Skeletal muscle satellite cell (primary cell): Measurements from ENCODE around the gene MAN2A1.

ENCODE experiments used
- H3K27me3 ChIP-seq: 2 replicates; pipeline ENCODE4 v1.7.0; 2013; ENCODE audit warnings: low read length; ENCODE audit not compliant: control insufficient read depth, insufficient read depth
- H3K36me3 ChIP-seq: 2 replicates; pipeline ENCODE4 v1.7.0; 2013; ENCODE audit warnings: mild to moderate bottlenecking, control low read depth, low read length; ENCODE audit not compliant: insufficient read depth
- H3K4me1 ChIP-seq: 2 replicates; pipeline ENCODE4 v1.7.0; 2013; ENCODE audit warnings: low read length; ENCODE audit not compliant: control insufficient read depth, insufficient read depth
- H3K4me2 ChIP-seq: 2 replicates; pipeline ENCODE4 v1.7.0; 2013; ENCODE audit warnings: mild to moderate bottlenecking, low read length
- H3K4me3 ChIP-seq: 2 replicates; pipeline ENCODE4 v1.7.0; 2013; ENCODE audit warnings: low read length
- H3K9ac ChIP-seq: 2 replicates; pipeline ENCODE4 v1.7.0; 2013; ENCODE audit warnings: mild to moderate bottlenecking, low read depth, low read length, moderate library complexity
- H3K9me3 ChIP-seq: replicated peaks from 2 replicates; pipeline ENCODE4 v1.7.0; 2013; ENCODE audit warnings: mild to moderate bottlenecking, control low read depth, low read length

Gene MAN2A1

DNA sequence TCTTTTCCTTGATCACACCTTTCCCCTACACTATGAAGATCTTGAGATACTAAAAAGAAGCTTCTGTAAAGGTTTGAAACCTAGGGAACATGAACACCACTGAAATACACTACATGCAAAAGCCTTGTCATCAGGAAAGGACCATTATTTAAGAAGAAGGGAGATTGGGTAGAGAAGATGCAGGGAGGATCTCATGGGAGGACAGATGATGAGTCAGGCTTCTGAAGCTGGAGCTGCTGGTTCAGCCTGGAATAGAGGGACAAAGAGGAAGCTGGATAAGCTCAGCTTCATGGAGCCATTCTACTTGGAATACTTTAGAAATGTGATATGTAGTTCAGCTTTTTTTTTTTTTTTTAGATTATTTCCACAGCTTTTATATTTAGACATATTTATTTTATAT, 169.8 kb downstream of the MAN2A1 start:
- Histone ChIP-seq H3K9me3 (no peaks in the 10 kb centered on the region), H3K4me3 (no peak overlapping the region), H3K36me3 (peaks cover 46% of the 10 kb centered on the region), H3K4me1 (peaks cover 11% of the 10 kb centered on the region), H3K9ac (no peak overlapping the region), H3K4me2 (no peak overlapping the region), H3K27me3 (no peaks in the 10 kb centered on the region)

DNA sequence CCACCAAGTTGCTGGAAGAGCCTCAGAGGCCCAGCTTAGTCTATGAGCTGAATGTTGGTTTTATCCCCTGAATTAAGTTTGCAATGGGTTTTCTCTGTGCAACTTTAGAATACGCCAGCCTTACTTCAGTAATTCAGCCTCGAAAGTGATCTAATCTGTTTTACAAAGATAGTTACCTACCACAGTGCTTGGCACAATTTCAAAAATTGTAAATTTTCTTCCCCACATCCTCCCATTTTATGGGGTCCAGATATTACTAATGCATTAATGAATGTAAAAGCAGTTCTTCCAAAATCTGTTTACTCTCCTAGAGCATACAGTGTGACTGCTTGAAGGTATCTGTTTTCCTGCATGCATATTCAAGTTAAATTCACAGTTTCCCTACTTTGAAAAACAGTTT, 172.6 kb downstream of the MAN2A1 start:
- H3K36me3 ChIP-seq: peaks cover 40% of the 10 kb centered on the region
- H3K4me1 ChIP-seq: peaks cover 29% of the 10 kb centered on the region
- H3K4me2 ChIP-seq: no peak overlapping the region
- H3K4me3 ChIP-seq: no peak overlapping the region
- H3K27me3 ChIP-seq: no peaks in the 10 kb centered on the region
- H3K9me3 ChIP-seq: no peaks in the 10 kb centered on the region
- H3K9ac ChIP-seq: no peak overlapping the region

DNA sequence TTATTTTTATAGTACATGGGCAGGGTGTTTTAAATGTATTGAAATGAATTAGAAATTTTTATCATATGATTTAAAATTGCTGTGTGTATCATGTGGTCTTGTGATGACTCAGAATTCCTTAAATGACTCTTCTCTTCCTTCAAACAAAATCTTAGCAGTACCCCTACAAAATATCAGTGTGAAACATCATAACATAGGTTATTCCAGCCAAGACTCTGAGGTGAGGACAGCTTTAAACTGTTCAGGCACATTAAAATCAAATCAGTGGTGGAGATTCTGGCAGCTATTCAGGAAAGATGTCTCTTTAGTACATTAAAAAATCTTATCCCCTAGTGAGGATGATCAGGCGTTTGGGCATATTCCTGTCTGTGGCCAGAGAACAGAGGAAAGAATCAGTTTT, 174.0 kb downstream of the MAN2A1 start:
- H3K36me3 ChIP-seq: peaks cover 28% of the 10 kb centered on the region

DNA sequence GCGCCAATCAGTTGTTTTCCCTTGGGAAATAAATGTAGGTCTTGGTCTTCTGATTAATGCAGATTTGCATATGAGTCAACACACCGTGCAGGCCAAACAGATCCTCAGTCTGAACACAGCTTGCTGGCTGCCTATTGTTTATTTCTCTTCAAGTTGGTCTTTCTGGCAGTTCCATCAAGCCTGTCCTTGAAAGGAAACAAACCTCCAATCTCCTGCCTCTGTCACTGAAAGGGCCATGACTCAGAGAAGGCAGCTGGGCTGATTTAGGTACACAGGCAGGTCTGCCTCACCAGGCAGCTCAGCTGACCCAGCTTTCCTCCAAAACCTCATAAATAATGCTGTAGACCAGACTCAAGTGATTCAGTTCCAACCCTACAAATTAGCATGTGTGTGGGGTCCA, 175.9 kb downstream of the MAN2A1 start:
- peak overlapping the region; percentile 31 for H3K4me2 ChIP-seq
- H3K4me1 ChIP-seq: peaks cover 41% of the 10 kb centered on the region
- peak overlapping the region; percentile 12 for H3K4me3 ChIP-seq
- H3K36me3 ChIP-seq: peaks cover 28% of the 10 kb centered on the region
- H3K9me3 ChIP-seq: no peaks in the 10 kb centered on the region
- H3K9ac ChIP-seq: no peak overlapping the region
- H3K27me3 ChIP-seq: no peaks in the 10 kb centered on the region

More for the DNA sequence above, 174.0 kb downstream of the MAN2A1 start:
- Histone ChIP-seq H3K4me3 (no peak overlapping the region), H3K27me3 (no peaks in the 10 kb centered on the region), H3K4me2 (no peak overlapping the region), H3K4me1 (peaks cover 33% of the 10 kb centered on the region), H3K9me3 (no peaks in the 10 kb centered on the region), H3K9ac (no peak overlapping the region)

DNA sequence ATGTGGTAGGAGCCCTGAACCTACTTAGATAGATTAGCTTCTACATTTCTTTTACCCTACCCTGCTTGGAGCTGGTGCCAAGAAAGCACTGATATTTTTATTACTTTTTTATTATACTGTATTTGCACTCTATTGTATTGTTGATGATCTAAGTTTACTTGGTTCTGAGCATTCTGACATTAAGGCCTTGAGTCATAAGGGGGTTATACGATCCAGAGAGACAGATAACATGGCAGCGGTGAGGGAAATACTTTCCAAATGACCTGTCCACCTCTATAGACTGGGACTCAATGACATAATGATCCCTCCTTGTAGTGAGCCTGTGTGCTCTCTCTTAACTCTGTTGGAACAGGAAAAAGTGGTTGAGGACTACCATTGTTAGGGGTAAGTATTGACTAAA, 176.3 kb downstream of the MAN2A1 start:
- Histone ChIP-seq H3K36me3 (peaks cover 26% of the 10 kb centered on the region), H3K9me3 (no peaks in the 10 kb centered on the region), H3K27me3 (no peaks in the 10 kb centered on the region), H3K9ac (no peak overlapping the region), H3K4me1 (peaks cover 41% of the 10 kb centered on the region), H3K4me3 (no peak overlapping the region), H3K4me2 (peak overlapping the region; percentile 31)

DNA sequence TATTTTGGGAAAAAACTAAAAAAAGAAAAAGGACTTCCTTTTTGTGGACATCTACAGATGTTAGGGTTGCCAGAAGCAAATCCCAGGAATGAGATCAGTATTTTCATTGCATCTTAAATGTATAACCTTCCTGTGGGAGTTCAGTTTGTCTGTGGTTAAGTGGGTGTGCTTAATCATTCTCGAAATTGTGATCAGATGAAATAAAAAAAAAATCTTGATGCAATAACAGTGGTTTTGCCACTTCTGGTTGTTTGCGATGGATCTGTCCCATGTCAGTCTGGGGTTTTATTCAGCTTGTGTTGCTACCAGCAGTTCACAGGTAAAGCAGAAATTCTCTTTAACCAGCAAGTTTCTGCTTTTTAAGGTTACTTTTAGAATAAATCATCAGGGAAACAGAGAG, 179.0 kb downstream of the MAN2A1 start:
- no peaks in the 10 kb centered on the region for H3K27me3 ChIP-seq
- H3K9me3 ChIP-seq: no peaks in the 10 kb centered on the region
- H3K9ac ChIP-seq: no peak overlapping the region
- no peak overlapping the region for H3K4me2 ChIP-seq
- H3K36me3 ChIP-seq: peaks cover 15% of the 10 kb centered on the region
- H3K4me1 ChIP-seq: peaks cover 35% of the 10 kb centered on the region
- no peak overlapping the region for H3K4me3 ChIP-seq

DNA sequence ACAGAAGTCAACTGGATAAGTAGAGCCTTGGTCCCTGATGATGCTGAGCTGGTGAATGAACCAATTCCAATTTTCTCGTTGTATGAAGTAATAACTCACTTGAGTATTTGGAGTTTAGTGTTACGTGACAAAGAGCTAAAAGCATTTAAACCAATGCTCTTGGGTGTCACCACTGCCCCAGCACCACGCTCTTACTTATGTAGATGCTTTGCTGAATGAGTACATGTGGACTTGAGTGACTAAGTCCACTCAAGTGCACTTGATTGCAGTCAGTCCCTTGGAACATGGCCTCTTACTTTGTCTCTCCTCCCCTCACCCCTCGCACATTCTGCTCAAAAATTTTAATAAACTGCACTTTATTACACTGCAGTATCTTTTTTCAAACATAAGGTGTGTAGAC, 184.0 kb downstream of the MAN2A1 start:
- H3K9ac ChIP-seq: no peak overlapping the region
- no peak overlapping the region for H3K4me3 ChIP-seq
- H3K4me1 ChIP-seq: peaks cover 22% of the 10 kb centered on the region
- H3K4me2 ChIP-seq: no peak overlapping the region
- no peaks in the 10 kb centered on the region for H3K36me3 ChIP-seq
- no peaks in the 10 kb centered on the region for H3K27me3 ChIP-seq
- no peaks in the 10 kb centered on the region for H3K9me3 ChIP-seq

DNA sequence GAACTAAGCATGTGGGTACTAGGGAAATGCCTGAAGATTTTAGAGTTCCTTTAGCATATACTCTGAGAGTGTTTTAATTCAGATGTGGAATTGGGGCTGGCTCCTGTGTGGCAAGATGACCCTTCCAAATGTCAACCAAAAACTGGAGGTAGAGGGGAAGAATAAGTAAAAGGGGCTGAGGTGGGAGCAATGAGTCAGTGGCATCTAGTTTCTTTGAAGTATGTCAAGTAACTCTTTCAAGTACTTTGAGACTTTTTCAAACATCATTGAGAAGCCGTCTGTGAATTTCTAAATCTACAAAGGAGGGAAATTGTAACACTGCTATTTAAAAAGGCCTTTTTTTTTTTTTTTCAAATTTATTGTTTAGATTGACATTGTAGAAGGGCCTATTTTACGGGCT, 184.4 kb downstream of the MAN2A1 start:
- no peaks in the 10 kb centered on the region for H3K9me3 ChIP-seq
- H3K4me1 ChIP-seq: peaks cover 18% of the 10 kb centered on the region
- H3K9ac ChIP-seq: no peak overlapping the region
- no peaks in the 10 kb centered on the region for H3K27me3 ChIP-seq
- no peak overlapping the region for H3K4me2 ChIP-seq
- H3K4me3 ChIP-seq: no peak overlapping the region
- no peaks in the 10 kb centered on the region for H3K36me3 ChIP-seq

DNA sequence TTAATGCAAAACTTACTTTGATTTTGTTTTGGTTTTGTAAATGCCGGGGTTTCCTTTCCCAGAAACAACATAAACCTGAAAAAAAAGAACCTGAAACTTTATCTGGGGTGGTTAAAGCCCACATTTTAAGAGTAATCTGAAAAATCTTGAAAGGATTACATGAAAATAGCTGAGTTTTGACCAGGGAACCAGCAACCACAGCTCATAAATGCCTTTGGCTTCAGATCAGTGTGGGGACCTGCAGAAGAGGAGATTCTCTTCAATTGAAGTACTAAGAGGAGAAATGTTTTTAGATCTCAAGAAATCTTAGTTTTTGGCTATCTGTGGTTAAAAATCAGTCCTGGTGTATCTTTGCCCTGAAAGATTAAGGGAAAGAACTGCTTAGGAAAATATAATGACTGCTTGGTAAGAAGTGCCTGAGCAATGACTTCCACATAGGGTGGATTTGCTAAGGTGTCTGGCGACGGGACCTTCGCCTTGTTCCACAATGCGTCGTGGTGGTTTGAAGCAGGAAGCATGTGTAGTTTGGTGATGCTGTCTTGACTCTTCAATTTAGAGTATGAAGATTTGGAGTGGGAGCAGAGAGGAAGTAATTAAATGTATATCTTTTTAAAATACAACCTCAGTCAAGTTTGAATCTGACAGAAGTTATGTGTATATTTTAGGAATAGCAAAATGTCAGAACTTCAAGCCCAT, 186.5 kb downstream of the MAN2A1 start:
- no peak overlapping the region for H3K4me3 ChIP-seq
- H3K4me1 ChIP-seq: peaks cover 14% of the 10 kb centered on the region
- H3K4me2 ChIP-seq: no peak overlapping the region
- no peaks in the 10 kb centered on the region for H3K9me3 ChIP-seq
- H3K9ac ChIP-seq: no peak overlapping the region
- H3K36me3 ChIP-seq: no peaks in the 10 kb centered on the region
- H3K27me3 ChIP-seq: no peaks in the 10 kb centered on the region

DNA sequence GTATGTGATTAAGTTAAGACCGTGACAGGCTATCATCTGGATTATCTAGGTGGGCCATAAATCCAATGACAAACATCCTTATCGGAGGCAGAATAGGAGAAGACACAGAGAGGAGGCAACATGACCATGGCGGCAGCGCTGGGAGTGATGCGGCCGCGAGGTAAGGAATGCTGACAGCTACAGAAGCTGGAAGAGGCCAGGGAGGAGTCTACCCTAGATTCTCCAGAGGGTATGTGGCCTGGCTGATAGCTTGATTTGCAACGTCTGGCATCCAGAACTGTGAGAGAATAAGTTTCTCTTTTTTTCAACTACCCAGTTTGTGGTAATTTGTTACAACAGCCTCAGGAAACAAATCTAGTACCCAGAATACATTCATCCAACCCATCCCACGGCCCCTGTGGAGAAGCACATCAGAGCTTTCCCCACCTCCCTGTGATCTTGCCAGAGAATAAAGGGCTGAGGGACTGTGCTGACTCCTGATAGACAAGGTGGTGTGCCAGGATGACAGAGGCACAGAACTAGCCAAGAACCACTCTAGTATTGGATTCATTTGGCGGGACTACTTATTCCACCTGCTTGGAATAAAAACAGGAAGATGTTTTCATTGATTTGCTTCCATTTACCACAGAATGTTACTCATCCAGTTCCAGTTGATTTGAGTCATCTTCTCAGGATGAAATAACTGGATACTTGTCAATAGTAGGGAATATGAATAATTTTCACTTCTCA, 187.4 kb downstream of the MAN2A1 start:
- H3K4me1 ChIP-seq: peaks cover 14% of the 10 kb centered on the region
- H3K36me3 ChIP-seq: no peaks in the 10 kb centered on the region
- no peaks in the 10 kb centered on the region for H3K27me3 ChIP-seq
- no peak overlapping the region for H3K4me3 ChIP-seq
- H3K4me2 ChIP-seq: no peak overlapping the region
- H3K9me3 ChIP-seq: no peaks in the 10 kb centered on the region
- H3K9ac ChIP-seq: no peak overlapping the region

DNA sequence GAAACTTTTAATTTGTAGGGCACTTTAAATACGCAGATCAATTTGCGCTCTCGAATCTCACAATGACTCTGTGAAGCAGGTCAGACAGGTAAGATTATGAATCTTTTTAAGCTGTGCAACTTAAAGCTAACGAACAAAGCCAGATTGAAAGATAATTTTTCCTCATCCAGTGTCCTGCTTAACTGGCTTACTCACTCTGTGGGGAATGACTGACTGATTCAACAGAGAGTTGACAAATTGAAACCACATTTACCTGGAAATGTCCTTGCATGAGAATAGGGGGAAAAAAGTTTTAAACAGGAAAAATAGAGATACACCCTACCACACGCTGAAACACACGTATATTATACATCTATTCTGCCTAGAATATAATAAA, 187.9 kb downstream of the MAN2A1 start:
- no peak overlapping the region for H3K4me3 ChIP-seq
- no peaks in the 10 kb centered on the region for H3K36me3 ChIP-seq
- no peaks in the 10 kb centered on the region for H3K9me3 ChIP-seq
- no peaks in the 10 kb centered on the region for H3K27me3 ChIP-seq
- no peak overlapping the region for H3K4me2 ChIP-seq
- H3K4me1 ChIP-seq: peaks cover 14% of the 10 kb centered on the region
- H3K9ac ChIP-seq: no peak overlapping the region

DNA sequence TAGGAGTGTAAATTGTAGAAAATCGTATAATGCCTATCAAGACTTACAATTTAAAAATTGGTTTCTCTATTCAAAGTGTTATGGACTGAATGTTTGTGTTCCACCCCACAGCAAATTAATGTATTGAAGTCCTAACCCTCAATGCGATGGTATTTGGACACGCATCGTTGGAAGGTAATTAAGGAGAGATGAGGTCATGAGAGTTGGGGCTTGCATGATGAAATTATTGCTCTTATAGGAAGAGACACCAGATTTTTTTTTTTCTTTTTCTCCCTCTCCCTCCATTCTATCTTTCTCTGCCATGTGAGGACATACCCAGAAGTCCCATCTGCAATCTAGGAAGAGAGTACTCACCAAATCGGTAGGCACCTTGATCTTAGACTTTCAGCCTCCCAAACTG, 189.2 kb downstream of the MAN2A1 start:
- Histone ChIP-seq H3K36me3 (no peaks in the 10 kb centered on the region), H3K9me3 (no peaks in the 10 kb centered on the region), H3K4me1 (peaks cover 14% of the 10 kb centered on the region), H3K9ac (no peak overlapping the region), H3K4me3 (no peak overlapping the region), H3K4me2 (no peak overlapping the region), H3K27me3 (no peaks in the 10 kb centered on the region)
